Stimulated activated CD4-positive, alpha-beta T cell treated with anti-CD3 and anti-CD28 coated beads, TNF-alpha, amount 100 ng/mL, for 24 hours (primary cell): ENCODE results near the gene DNTTIP2.
"Not testable (repeated sequence)": the region's sequence is repeated elsewhere in the genome, so short reads cannot be mapped to it uniquely, and the experiment has no call there.

Experiments
- DNase-seq, 3 experiments: peaks; one replicate each; pipeline ENCODE4 v3.0.0-alpha.2; 2020; ENCODE audit warnings: low read depth in 3 of 3

The DNTTIP2 gene

DNA sequence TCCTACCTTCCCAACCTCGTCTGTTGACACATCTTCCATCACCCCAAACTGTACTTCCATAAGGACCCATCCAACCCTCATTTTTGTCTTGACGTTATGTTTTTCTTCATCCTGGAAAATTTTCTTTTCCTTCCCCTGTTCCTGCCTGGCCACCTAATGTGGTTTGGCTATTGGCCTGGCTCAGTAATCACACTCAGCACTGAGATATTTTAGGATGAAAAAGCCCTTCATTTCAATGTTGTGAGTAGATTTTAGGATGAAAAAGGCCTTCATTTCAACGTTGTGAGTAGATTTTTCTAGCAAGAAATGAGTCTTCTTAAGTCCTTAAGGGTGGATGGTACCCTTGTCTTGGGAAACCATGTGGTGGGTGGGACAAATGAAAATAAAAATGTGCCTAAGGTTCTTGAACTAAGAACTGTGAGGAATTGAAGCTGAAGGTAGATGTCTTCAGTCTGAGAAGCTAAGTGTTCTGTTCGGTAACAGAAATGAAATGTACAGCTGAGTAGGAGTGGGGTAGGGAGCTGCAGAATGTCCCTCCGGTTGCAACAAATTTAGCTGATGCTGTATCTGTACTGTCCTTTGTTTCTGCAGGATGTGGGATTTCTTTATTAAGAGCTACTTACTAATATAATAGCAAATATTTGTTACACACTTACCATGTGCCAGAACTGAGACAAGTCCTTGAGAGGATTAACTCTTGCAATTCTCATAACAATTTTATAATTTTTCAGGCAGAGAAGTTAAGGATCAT is 36.1 kb downstream of the DNTTIP2 start:
- no peak for DNase-seq

DNA sequence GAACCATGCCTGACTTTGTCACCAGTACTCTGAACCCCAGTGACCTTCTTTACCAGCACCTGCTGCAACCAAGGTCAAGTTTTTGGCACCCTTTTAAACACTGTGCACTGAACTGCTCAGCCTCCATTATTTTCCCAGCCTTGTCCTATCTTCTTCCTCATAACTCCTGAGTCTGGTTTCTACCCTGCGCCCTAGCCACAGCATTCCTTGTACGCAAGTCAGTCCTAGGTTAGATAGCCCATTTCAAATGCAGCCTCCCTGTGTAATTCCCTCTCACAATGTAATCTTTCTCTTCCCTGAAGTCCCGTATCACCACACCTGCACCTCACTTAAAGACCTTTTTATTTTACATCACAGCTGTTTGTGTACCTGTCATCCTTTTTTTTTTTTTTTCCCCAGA is 37.2 kb downstream of the DNTTIP2 start:
- no peak for DNase-seq

DNA sequence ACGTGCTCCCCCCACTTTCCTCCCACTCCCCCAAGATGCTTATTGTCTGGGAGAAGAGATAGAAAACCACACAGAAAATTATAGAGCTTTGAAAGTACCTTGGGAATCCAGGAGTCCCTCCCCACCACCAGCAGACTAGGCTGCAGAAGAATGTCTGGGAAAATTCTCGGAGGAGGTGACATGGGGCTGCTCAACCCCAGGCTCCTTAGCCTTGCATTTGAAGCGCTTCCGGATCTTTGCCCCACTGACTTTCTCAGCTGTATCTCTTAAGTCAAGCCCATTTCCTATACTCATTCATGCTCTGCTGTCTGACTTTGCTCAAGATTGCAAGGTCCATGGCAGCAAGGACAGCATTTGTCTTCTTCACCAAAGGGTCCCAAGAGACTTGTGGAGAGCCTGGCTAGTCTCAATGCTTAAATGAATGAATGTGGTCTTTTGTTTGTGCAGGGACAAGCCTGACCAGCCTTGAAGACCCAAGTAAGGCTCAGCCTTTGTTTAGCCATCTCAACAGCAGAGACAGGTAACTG is 38.0 kb downstream of the DNTTIP2 start:
- no peak for DNase-seq

DNA sequence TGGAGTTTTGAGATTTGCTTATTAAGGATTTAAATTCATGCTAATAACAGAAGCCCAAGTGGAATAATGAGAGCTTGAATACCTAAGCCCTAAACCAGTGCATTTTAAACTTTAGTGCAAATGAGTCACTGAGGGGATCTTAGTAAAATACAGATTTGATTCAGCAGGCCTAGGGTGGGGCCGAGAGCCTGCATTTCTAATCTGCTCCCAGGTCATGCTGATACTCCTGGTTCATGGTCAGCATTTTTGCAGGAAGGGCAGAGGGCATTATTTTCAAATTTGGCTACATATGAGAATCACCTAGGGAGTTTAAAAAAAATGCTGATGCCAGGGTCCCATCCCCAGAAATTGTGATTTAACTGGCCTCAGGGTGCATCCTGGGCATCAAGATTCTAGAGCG is 39.3 kb downstream of the DNTTIP2 start:
- DNase-seq, result no peak

DNA sequence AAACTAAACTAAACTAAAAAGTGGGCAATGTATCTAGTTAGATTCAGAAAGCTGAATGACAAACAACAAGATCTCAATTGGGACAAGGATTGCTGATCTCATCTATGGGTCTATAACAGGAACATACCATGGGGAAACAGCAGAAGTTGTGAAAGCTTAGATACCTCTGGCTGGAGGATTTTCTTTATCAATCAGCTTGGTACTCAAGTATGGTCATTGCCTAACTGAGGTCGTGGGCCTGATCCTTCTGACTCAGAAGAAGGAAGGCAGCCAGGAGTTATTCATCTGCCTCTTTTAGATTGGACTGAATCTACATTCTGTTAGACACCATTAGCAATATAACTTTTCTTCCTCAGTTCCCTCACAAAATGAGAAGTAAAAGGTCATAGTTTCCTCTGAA is 39.7 kb downstream of the DNTTIP2 start:
- DNase-seq, result no peak

DNA sequence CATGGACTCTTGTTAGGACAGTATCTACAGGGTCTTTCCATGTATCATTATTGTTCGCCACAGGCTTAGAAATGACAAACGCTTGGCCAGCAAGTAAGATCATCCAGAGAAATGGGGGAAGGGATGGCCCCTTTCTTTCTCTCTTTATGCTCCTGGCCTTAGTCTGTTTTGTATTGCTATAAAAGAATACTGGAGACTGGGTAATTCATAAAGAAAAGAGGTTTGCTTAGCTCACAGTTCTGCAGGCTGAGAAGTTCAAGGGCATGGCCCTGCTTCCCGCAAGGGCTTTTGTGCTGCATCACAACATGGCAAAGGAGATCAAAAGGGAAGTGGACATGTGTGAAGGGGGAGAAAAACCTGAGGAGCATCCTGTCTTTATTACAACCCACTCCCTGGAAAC is 41.0 kb downstream of the DNTTIP2 start:
- DNase-seq, result no peak

DNA sequence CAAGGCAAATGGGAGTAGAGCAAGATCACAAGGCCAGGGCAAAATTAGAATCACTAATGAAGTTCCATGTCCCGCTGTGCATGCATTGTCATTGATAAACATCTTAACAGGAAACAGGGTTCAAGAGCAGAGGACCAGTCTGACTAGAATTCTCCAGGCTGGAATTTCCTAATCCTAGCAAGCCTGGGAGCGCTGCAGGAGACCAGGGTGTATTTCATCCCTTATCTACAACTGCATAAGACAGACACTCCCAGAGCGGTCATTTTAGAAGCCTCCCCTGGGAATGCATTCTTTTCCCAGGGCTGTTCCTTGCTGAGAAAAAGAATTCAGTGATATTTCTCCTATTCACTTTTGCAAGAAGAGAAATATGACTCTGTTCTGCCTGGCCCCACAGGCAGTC is 45.7 kb downstream of the DNTTIP2 start:
- not testable (repeated sequence) for DNase-seq

DNA sequence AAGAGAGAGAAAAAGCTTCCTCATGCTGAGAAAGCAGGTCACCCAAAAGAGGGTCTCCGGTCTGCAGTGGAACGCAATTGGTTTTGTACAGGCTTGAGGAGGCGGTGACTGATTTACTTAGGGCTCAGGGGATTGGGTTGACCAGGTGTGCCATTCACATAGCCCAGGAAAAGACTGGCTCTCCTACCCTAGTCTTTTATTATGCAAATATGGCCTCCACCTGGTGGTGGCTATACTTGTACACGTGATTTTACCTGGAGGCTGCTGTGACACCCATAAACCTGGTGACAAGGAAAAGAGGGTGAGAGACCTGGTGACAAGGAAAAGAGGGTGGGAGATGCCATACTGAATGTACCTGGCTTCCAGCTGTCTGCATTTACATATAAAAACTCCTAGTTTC is 49.9 kb downstream of the DNTTIP2 start:
- no peak for DNase-seq

DNA sequence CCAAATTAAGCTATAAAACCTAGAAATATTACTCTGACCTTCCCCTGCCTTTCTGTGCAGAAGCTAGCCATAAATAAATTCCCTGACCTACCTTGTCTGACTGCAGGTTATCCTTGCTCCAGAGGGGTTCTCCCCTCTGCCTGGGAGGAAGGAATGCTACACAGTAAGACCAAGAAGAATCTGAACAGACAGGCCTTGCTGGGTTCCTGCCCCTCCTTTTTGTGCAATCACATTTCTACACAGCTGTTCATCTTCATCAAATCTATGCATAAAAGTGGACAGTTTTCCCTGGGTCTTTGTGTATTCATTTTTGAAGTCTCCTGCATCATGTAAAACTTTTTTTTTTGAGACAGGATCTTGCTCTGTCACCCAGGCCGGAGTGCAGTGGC is 50.6 kb downstream of the DNTTIP2 start:
- no peak for DNase-seq

DNA sequence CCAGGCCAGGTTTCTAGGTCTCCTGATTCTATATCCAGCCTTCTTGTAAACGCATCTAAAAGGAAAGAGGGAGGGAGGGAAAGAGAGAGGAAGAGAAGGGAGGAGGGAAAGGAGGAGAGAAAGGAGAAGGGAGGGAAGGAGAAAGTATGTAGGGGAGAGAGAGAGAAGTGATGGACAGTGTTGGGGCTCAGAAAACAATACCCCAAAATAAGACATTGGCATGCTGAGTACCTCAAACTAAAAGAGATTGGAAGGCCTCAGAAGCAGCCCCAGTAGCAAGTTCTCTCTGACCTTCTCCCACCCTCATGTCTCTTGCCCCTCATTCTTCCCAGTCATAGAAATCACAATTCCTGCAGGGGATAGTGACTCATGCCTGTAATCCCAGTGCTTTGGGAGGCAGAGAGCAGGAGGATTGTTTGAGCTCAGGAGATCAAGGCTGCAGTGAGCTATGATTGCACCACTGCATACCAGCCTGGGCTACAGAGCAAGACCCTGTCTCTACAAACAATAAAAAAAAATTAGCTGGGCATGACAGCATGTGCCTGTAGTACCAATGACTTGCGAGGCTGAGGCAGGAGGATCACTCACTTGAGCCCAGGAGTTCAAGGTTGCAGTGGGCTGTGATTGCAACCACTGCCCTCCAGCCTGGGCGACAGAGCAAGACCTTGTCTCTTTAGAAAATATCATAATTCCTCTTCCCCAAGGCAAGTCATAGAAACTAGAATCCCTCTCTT is 51.2 kb downstream of the DNTTIP2 start:
- no peak for DNase-seq

DNA sequence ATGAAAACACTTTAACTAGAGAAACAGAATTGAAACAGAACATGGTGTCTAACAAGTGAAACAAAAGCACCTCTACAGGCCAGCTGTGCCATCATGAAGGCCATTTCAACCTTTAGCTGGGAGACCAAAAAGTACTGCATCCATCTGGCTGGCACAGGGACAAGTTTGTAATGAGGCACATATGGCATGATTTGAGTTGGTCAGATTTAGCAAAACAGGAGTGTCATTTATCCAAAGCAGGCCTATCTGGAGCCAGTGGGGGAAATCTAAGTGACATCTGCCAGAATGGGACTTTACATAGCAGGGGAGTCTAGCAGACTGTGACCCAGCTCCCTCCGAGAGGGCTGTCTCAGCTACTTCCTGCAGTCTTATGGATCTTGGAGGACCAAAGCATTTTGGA is 51.9 kb downstream of the DNTTIP2 start:
- no peak for DNase-seq

DNA sequence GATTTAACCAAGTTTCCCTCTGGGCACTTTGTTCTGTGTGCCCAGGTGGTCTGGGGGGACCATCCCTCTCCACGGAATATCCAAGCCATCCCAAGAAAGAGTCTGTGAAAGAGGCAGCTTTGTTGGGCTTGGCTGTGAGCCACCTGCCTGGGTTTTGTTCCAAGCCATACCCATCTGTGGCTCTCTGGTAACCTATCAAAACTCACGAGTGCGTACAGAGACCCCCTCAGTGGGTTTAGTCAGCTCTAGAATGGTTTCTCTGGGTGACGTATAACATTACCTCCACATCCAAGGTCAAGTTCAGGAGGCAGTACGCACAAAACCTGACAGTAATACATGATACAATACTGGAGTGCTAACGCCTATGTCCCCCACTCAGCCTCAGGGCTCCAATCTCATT is 54.2 kb downstream of the DNTTIP2 start:
- DNase-seq, result no peak

DNA sequence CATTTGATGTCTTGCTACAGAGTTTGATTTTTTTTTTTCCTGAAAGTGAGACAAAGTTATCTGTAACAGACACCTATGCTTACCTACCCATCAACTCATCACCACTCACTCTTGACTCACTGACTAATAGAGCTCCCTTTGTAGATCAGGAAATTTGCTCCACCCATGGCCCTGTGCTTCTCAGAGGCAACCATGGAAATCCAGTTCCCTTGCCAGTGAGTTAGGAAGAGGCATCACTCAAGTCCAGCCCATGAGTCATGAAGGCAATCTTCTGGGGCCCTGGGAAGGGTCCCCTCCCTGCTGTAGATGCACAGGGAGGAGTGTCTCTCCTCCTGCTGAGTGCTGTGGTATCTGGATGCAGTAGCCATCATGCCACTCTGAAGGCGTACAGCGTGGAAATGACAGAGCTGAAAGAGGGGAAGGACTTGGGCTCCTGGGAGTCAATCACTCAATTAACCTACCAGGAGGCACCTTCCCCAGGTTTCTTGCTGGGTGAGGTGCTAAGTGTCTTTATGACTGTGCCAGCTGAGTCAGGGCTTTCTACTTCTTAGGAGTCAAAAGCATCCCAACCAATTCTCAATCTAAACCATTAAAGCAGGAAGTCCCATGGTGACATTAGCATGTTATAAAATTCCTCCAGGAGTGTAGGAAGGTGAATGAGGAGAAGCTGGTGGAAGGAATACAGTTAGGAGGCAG is 56.1 kb downstream of the DNTTIP2 start:
- no peak for DNase-seq

DNA sequence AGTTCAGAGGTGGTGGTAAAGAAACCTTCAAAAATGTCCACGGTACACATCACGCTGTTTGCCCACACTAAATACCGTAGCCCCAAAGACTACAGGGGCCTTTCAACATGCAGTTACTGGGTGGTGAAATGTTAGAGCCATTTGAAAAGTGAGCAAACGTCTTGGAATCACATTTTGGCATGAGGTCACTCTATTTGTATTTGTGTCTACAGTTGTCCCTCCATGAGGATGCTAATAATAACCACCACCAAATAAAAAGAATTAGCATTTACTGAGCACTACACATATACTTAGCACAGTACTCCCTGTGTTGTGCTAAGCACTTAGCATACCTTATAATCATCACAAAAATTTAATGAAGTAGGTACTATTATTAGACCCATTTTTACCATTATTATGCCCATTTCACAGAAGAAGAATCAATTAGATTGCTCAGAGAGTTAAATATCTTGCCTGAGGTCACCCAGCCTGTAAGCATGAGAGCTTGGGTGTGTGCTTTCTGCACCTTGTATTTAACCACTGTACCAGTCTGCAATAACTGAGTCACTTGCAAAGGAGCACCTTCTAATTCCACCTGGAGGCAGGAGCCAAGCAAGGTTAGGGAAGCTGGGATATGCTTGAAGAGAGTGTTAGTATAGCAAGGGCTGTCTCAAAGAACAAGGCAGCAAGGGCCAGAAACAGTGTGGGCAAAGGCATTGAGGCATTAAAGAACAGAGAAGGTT is 57.4 kb downstream of the DNTTIP2 start:
- no peak for DNase-seq

DNA sequence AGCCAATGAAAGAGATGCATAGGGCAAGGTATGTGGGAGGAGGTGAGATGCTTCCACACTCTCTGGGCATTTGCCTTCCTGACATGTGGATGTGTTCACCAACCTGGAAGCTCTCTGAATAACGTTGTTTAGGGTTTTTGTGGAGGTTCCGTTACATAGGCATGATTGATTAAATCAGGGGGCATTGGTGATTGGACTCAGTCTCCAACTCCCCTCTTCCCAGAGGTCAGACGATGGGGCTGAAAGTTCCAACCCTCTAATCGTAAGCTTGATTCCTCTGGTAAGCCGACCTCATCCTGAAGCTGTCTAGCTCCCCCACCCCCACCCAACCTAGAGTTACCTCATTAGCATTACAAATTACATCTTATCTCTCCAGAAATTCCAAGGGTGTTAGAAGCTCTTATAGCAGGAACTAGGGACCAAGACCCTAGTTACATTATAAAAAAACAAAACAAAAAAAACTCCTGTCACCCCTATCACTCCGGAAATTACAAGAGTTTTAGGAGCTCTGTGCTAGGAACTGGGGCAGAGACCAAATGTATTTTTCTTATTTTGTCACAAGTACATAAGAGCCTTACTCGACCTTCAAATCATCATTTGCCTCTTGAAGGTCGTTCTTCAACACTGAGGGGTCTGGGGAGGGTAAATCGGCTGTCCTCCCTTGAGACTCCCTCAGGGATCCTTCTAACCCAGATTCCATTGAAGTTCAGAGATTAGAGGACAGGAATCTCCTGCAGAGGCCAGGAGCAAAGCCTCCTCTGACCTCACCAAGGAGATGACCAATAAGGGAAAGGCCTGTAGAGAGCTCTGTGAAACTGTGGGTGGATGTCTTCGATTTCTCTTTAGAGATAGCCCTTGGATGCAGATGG is 58.2 kb downstream of the DNTTIP2 start:
- DNase-seq, result no peak

DNA sequence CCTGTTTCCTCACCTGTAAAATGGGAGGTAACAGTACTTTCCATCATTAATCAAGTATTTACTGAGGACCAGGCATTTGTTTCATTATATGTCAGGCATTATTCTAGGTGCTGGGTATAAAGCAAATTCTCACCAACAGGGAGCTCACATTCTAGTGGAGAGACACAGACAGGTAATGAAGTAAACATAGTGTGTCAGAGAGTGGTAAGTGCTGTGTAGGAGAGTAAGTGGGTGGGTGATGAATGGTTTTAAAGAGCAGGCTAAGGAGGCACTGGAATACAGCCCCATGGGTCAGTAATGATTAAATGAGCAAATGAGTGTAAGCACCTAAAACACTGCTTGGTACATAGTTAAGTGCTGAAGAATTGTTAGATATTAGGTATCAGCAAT is 60.4 kb downstream of the DNTTIP2 start:
- no peak for DNase-seq

DNA sequence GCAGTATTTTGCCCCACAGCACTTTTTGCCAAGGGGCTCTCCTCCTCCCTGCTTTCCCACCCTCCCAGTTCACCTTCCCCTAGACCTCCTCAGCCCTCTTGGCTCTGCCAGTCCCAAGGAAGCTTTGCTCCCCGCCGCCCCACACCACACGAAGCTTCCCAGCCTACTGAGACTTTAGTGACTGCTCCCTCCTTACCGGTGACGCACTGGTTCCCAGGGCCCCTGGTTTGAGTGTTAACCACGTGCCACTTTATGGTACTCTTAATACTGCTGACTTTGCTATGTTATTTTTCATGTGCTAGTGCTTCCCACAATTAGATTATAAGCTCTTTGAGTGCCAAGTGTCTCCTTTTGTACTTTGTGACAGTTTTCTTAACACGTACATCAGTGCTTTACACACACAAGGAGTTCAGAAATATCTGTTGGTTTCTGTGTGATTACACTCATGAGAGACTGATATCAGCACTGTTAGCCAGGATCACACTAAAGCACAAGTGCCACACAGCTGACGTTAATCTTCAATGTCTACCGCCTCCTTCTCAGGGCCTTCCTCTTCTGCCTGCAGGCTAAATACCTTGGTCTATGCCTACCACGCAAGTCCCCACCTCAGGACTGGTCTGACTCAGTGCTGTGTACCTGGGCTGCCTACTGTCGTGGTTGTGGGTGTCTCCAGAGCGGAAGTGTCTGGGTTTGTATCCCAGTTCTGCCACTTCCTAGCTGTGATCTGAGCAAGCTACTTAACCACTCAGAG is 61.0 kb downstream of the DNTTIP2 start:
- peak in 1 of 3 experiments; percentile 8 for DNase-seq

DNA sequence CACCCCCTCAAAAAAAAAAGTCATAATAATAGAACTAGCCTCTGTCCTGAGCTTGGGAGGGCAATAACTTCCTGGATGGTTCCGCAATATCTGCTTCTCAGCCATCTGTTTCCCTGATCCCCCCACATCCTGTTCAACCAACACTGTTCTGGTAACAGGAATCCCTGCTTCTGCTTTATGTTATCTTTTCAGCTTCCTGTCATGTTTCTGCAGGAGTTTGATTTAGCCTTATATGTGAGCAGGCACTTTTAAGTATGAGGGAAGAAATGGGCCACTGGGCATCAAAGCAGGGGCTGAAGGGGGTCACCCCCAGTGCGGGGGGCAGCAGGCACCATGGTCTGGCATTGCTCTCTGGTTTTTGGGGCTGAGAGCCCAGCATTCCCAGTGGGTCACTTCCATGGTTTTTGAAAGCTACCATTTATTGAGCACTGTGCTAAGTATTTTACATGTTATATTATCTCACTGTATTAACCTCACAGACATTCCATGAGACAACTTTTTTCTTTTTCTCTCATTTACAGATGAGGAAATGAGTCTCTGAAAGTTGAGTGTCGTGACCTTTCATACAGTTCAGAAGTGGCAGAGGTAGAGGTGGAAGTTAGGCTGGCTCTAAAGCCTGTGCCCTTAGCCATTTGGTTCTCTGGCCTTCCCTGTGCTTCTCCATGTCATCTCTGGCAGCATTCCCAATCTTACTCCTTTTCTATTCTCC is 61.9 kb downstream of the DNTTIP2 start:
- no peak for DNase-seq
